HCT116 (cell line): ENCODE data around the gene LCP1. TPM values are rescaled to one million over a fixed set of nuclear protein-coding genes. Genes with fewer than 3 reads are reported as not detected.

Experiments used
- ATAC-seq: fragments of 200-7000 bp; cut with Tn5 transposase; 2 replicates; pipeline ENCODE4 v1.9.1; 2020; ENCODE audit warnings: mild to moderate bottlenecking, moderate library complexity
- BruUV-seq: library from RNA; stranded (reverse); fragments of 400-500 nt; replicated peaks from 2 replicates; lab custom pipeline; 2021; lab: Mats Ljungman, UMichigan
- CTCF ChIA-PET: fragments of 300-600 bp; sonication (Branson Sonifier 250); formaldehyde crosslinking; loops from one replicate; lab custom pipeline; 2021; ENCODE audit warnings: antibody characterized with exemption; lab: Charles Lee
- POLR2A ChIA-PET: fragments of 300-600, 350-600 bp; sonication (Branson Sonifier 250); formaldehyde crosslinking; loops from one replicate; lab custom pipeline; 2021; ENCODE audit warnings: antibody characterized with exemption; lab: Charles Lee
- RAD21 ChIA-PET, 2 experiments: fragments of 300-600 bp; sonication (Branson Sonifier 250); formaldehyde crosslinking; loops; one replicate each; lab custom pipeline; 2023; ENCODE audit warnings: low total read pairs in 2 of 2; ENCODE audit not compliant: uncharacterized antibody in 2 of 2, unreplicated experiment in 2 of 2, low non-redundant PET in 1 of 2; lab: Charles Lee
- DNase-seq: peaks from one replicate; pipeline ENCODE4 v3.0.0-alpha.2; 2010; ENCODE audit warnings: low read depth, low spot score
- H2AFZ ChIP-seq: fragments of 200-600 bp; shearing (Covaris generic), sonication (generic); 2 replicates; pipeline ENCODE4 v1.6.1; 2017; ENCODE audit warnings: low read depth, mixed run types, mixed read lengths, antibody characterized with exemption, low read length; ENCODE audit not compliant: poor library complexity, severe bottlenecking
- H3K27ac ChIP-seq: 2 replicates; pipeline ENCODE4 v1.5.1; 2012; ENCODE audit warnings: low read depth, low read length
- H3K27me3 ChIP-seq: fragments of 200-600 bp; sonication (generic); 2 replicates; pipeline ENCODE4 v1.6.1; 2016; ENCODE audit warnings: mixed run types, low read length, mixed read lengths; ENCODE audit not compliant: insufficient read depth
- H3K36me3 ChIP-seq, 2 experiments: fragments of 200-500 bp in 1 of 2; fragments of 200-600 bp in 1 of 2; sonication (Bioruptor generic) in 1 of 2; sonication (generic) in 1 of 2; 2 replicates each; pipeline versions ENCODE4 v1.5.1 to v1.6.1; 2014 to 2016; ENCODE audit warnings: low read length in 2 of 2, inconsistent platforms in 1 of 2, mixed read lengths in 1 of 2, mixed run types in 1 of 2; ENCODE audit not compliant: insufficient read depth in 2 of 2, control insufficient read depth in 1 of 2
- H3K4me1 ChIP-seq, 2 experiments: fragments of 200-600 bp in 1 of 2; sonication (generic) in 1 of 2; 2 replicates each; pipeline versions ENCODE4 v1.5.1 to v1.6.1; 2012 to 2017; ENCODE audit warnings: low read length in 2 of 2, inconsistent platforms in 1 of 2, mild to moderate bottlenecking in 1 of 2, mixed read lengths in 1 of 2, mixed run types in 1 of 2, moderate library complexity in 1 of 2; ENCODE audit not compliant: insufficient read depth in 2 of 2, control insufficient read depth in 1 of 2
- H3K4me2 ChIP-seq: fragments of 200-600 bp; sonication (generic); 2 replicates; pipeline ENCODE4 v1.6.1; 2017; ENCODE audit warnings: mixed run types, low read length, mixed read lengths
- H3K4me3 ChIP-seq, 2 experiments: fragments of 200-600 bp in 1 of 2; sonication (generic) in 1 of 2; replicated peaks in 1 of 2; 2 replicates each; pipeline ENCODE4 v1.5.1; 2011 to 2016; ENCODE audit warnings: low read length in 2 of 2, control low read depth in 1 of 2, low read depth in 1 of 2, mild to moderate bottlenecking in 1 of 2, mixed read lengths in 1 of 2, mixed run types in 1 of 2
- H3K79me2 ChIP-seq: fragments of 200-600 bp; sonication (generic); 2 replicates; pipeline ENCODE4 v1.6.1; 2017; ENCODE audit warnings: mild to moderate bottlenecking, mixed run types, low read length, moderate library complexity, mixed read lengths; ENCODE audit not compliant: insufficient read depth
- H3K9ac ChIP-seq: fragments of 200-600 bp; sonication (generic); 2 replicates; pipeline ENCODE4 v1.6.1; 2016; ENCODE audit warnings: low read length, mixed read lengths
- H3K9me2 ChIP-seq: fragments of 200-600 bp; sonication (generic), shearing (Covaris generic); 2 replicates; pipeline ENCODE4 v1.6.1; 2017; ENCODE audit warnings: mixed run types, mild to moderate bottlenecking, moderate library complexity; ENCODE audit not compliant: insufficient read depth
- H3K9me3 ChIP-seq, 2 experiments: fragments of 200-500 bp in 1 of 2; fragments of 200-600 bp in 1 of 2; sonication (Bioruptor generic) in 1 of 2; sonication (generic) in 1 of 2; 2 replicates each; pipeline ENCODE4 v1.6.1; 2014 to 2017; ENCODE audit warnings: low read length in 2 of 2, mixed read lengths in 2 of 2, inconsistent platforms in 1 of 2, low read depth in 1 of 2, mild to moderate bottlenecking in 1 of 2, mixed run types in 1 of 2, moderate library complexity in 1 of 2; ENCODE audit not compliant: control insufficient read depth in 1 of 2, insufficient read depth in 1 of 2
- H4K20me1 ChIP-seq: fragments of 200-600 bp; sonication (generic), shearing (Covaris generic); 2 replicates; pipeline ENCODE4 v1.6.1; 2017; ENCODE audit warnings: mixed run types, mild to moderate bottlenecking, moderate library complexity; ENCODE audit not compliant: insufficient read depth
- ATF3 ChIP-seq: IDR thresholded peaks from 2 replicates; pipeline ENCODE4 v1.6.1; 2012
- CBX3 ChIP-seq: IDR thresholded peaks from 2 replicates; pipeline ENCODE4 v1.6.1; 2012; ENCODE audit warnings: low read depth
- CEBPB ChIP-seq: IDR thresholded peaks from 2 replicates; pipeline ENCODE4 v1.6.1; 2012; ENCODE audit warnings: low read depth
- EGR1 ChIP-seq: IDR thresholded peaks from 2 replicates; pipeline ENCODE4 v1.6.1; 2012; ENCODE audit warnings: low read depth
- EZH2phosphoT487 ChIP-seq: fragments of 200-600 bp; IDR thresholded peaks from 2 replicates; pipeline ENCODE4 v1.6.1; 2018; ENCODE audit warnings: antibody characterized with exemption, borderline replicate concordance
- FOSL1 ChIP-seq: IDR thresholded peaks from 2 replicates; pipeline ENCODE4 v1.6.1; 2012; ENCODE audit warnings: low read depth
- RAD21 ChIP-seq: IDR thresholded peaks from 2 replicates; pipeline ENCODE4 v1.6.1; 2012; ENCODE audit warnings: low read depth, mild to moderate bottlenecking
- SP1 ChIP-seq: IDR thresholded peaks from 2 replicates; pipeline ENCODE4 v1.6.1; 2012; ENCODE audit warnings: low read depth
- ZFX ChIP-seq: fragments of 450-650 bp; IDR thresholded peaks from 2 replicates; pipeline ENCODE4 v1.6.1; 2017
- ZNF274 ChIP-seq: fragments of 200-500 bp; sonication (Bioruptor generic); IDR thresholded peaks from 2 replicates; pipeline ENCODE4 v1.6.1; 2014; ENCODE audit warnings: mild to moderate bottlenecking, low read depth, low read length, inconsistent platforms
- intact Hi-C: fragments of 100-400 bp; cut with micrococcal nuclease; formaldehyde crosslinking; loops from 2 replicates; pipeline ENCODE4 v1.10.0; 2022
- total RNA-seq: library from RNA; stranded (reverse); gene quantifications from one replicate; pipeline ENCODE4 v1.2.1, GENCODE V29; 2021; ENCODE audit not compliant: unreplicated experiment

LCP1 gene
- total RNA-seq, 1 experiment from 2014 or later = 2.2 TPM

GRCh38 chr13:46166224-46166584, 15.8 kb downstream of the LCP1 start (continued):
- TF ChIP-seq EGR1 = no peak
- TF ChIP-seq RAD21 = no peak
- no peak for TF ChIP-seq ZFX
- no peak for TF ChIP-seq CEBPB
- no peak for TF ChIP-seq ATF3
- no peak for TF ChIP-seq ZNF274

- Histone ChIP-seq H3K27me3 (0 out of 2 replicates have a peak, but pooled peaks cover 12% of the 10 kb centered on the region), H4K20me1 (no peaks in the 10 kb centered on the region), H3K79me2 (no peaks in the 10 kb centered on the region), H3K27ac (no peak overlapping the region), H3K9ac (no peak overlapping the region), H3K36me3 (no peaks in the 10 kb centered on the region), H2AFZ (no peak overlapping the region), H3K4me3 (no peak overlapping the region), H3K4me1 (no peaks in the 10 kb centered on the region), H3K9me3 (no peaks in the 10 kb centered on the region), H3K4me2 (no peak overlapping the region), H3K9me2 (no peaks in the 10 kb centered on the region)
- intact Hi-C loops = loop anchor here (10.0 kb wide), 1 partner anchor 119 kb away; no protein-coding TSS in a partner anchor
- DNase-seq = no peak
- ATAC-seq = no peak
- RAD21 ChIA-PET = no interaction called here
- CTCF ChIA-PET = no interaction called here
- TF ChIP-seq EZH2phosphoT487 (no peak), CBX3 (no peak), SP1 (no peak), ZNF274 (no peak), FOSL1 (no peak)
- BruUV-seq = no TSS peak
- POLR2A ChIA-PET = no interaction called here
Observed at GRCh38 chr13:46165485-46166223, 16.3 kb downstream of the LCP1 start.
